Natural killer cell (primary cell): ENCODE results near the gene FAM110A. TPM values are rescaled to one million over a fixed set of nuclear protein-coding genes. Genes with fewer than 3 reads are reported as not detected.

Experiments
- ATAC-seq, 3 donors: fragments of 150-1000 bp in 2 of 3; fragments of 200-7000 bp in 1 of 3; cut with Tn5 transposase; 1 replicate in 1 of 3; 2 replicates in 2 of 3; pipeline ENCODE4 v1.10.0; 2021; ENCODE audit warnings: mild to moderate bottlenecking in 2 of 3, moderate library complexity in 2 of 3
- DNase-seq, 2 donors: peaks; one replicate each; pipeline versions ENCODE4 v3.0.0 to v3.0.0-alpha.2; 2013 to 2021; ENCODE audit warnings: mixed read lengths in 1 of 2
- H3K27ac ChIP-seq: one replicate; pipeline ENCODE4 v1.5.1; 2013; ENCODE audit warnings: mild to moderate bottlenecking, low read length
- H3K27me3 ChIP-seq: one replicate; pipeline ENCODE4 v1.6.1; 2013; ENCODE audit warnings: low read length; ENCODE audit not compliant: control insufficient read depth, insufficient read depth
- H3K36me3 ChIP-seq: one replicate; pipeline ENCODE4 v1.6.1; 2013; ENCODE audit warnings: low read length; ENCODE audit not compliant: control insufficient read depth, insufficient read depth
- H3K4me1 ChIP-seq: one replicate; pipeline ENCODE4 v1.6.1; 2013; ENCODE audit warnings: low read length; ENCODE audit not compliant: control insufficient read depth, insufficient read depth
- H3K4me3 ChIP-seq: one replicate; pipeline ENCODE4 v1.5.1; 2013; ENCODE audit warnings: low read length
- H3K9me3 ChIP-seq: one replicate; pipeline ENCODE4 v1.6.1; 2013; ENCODE audit warnings: low read length; ENCODE audit not compliant: control insufficient read depth, insufficient read depth
- H3K27ac Mint-ChIP-seq, 2 donors: one replicate each; pipeline ENCODE4 v1.8.0; 2022; ENCODE audit warnings: mild to moderate bottlenecking in 2 of 2, mixed read lengths in 2 of 2, moderate library complexity in 1 of 2
- H3K27me3 Mint-ChIP-seq, 2 donors: one replicate each; pipeline ENCODE4 v1.8.0; 2022; ENCODE audit warnings: low read depth in 2 of 2, mixed read lengths in 2 of 2
- H3K36me3 Mint-ChIP-seq: one replicate; pipeline ENCODE4 v1.8.0; 2022; ENCODE audit warnings: mixed read lengths
- H3K4me1 Mint-ChIP-seq, 2 donors: one replicate each; pipeline ENCODE4 v1.8.0; 2022; ENCODE audit warnings: mixed read lengths in 2 of 2
- H3K4me3 Mint-ChIP-seq: one replicate; pipeline ENCODE4 v1.8.0; 2022; ENCODE audit warnings: mild to moderate bottlenecking, moderate library complexity, mixed read lengths
- H3K9me3 Mint-ChIP-seq, 2 donors: one replicate each; pipeline ENCODE4 v1.8.0; 2022; ENCODE audit warnings: mixed read lengths in 2 of 2
- WGBS: methylation state at CpG from one replicate; pipeline ENCODE4 v1.1.7; 2013; ENCODE audit warnings: missing lambda C conversion rate; ENCODE audit not compliant: insufficient coverage; 5-methylcytosine and 5-hydroxymethylcytosine counted together
- intact Hi-C: fragments of 100-400 bp; cut with micrococcal nuclease; formaldehyde crosslinking; loops from one replicate; pipeline ENCODE4 v1.14.2; 2022
- total RNA-seq, 4 donors: library from RNA; stranded (reverse); fragments of 120-200 nt in 1 of 4; gene quantifications; one replicate each; pipeline versions ENCODE4 v1.2.3 to v1.2.4, GENCODE V29; 2013 to 2022
- TF ChIP-seq, protein P1 (sequence below): fragments of 200-600 bp; IDR thresholded peaks from one replicate; pipeline ENCODE4 v1.8.0; 2022; ENCODE audit warnings: antibody characterized with exemption

Gene FAM110A
- total RNA-seq, 3 donors from 2014 or later (not counting 1 experiment from before 2014, with no cell fraction given): 25.1 to 91.0 (median 31.8) TPM

DNA sequence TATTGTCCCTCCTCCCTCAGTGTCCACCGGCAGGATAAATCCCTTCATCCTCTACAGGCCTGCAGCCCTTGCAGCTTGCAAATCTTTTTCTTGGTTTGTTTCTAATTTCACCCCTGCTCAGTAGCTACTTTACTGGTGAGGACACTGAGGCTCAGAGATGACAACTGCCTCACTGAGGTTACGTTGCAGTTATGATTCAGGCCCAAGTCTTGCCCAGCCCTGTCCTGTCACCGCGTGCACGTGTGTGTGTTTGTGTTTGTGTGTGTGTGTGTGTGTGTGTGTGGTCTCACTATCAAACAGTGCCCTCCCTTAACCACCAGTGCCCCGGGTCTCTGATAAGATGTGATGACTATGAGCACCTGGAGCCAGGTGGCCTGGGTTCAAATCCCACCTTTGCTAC is 21.1 kb downstream of the FAM110A start:
- peak overlapping the region in 1 of 2 donors; percentile 37 for H3K27ac Mint-ChIP-seq
- intact Hi-C loops: no loop called here

DNA sequence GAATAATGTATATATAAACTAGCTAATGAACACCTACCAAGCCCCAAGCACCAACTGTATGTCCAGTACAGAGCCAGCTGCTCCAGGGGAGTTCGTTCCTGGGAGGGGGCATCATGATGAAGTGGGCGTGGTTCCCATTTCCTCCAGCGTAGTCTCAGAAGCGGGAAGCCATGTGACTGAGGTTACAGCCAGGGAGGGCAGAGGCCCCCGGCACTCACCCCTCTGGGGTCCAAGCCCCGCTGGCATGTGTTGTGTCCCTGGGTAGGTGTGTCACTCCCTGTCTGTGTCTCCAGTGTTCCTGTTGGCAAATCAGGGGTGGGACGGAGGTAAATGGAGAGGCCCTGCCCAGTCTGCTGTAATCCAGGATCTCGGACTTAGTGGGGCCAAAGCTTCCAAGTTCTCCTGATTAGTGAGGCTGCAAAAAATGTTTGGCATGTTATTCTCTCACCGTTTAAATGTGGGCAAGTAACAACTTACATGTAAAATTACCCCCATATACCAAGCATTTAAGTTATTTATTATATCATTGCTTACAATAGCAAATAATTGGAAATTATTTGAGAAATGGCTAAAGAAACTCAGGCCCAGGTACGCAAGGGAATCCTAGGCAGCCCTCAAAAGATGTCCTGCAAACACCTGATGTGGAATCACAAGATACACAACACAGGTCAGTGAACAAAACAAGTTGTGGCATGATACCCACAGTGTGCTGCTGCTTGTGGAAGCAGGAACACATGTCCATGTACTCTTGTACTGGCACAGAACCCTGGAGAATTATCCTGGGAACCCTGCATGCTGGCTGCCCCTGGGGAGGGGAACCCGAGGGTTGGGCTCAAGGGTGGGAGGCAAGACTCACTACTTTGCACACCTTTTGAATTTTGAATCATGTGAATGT is 22.2 kb downstream of the FAM110A start:
- H3K36me3 ChIP-seq: peaks cover 2% of the 10 kb centered on the region
- no peaks in the 10 kb centered on the region for H3K9me3 ChIP-seq
- TF ChIP-seq, protein P1, sequence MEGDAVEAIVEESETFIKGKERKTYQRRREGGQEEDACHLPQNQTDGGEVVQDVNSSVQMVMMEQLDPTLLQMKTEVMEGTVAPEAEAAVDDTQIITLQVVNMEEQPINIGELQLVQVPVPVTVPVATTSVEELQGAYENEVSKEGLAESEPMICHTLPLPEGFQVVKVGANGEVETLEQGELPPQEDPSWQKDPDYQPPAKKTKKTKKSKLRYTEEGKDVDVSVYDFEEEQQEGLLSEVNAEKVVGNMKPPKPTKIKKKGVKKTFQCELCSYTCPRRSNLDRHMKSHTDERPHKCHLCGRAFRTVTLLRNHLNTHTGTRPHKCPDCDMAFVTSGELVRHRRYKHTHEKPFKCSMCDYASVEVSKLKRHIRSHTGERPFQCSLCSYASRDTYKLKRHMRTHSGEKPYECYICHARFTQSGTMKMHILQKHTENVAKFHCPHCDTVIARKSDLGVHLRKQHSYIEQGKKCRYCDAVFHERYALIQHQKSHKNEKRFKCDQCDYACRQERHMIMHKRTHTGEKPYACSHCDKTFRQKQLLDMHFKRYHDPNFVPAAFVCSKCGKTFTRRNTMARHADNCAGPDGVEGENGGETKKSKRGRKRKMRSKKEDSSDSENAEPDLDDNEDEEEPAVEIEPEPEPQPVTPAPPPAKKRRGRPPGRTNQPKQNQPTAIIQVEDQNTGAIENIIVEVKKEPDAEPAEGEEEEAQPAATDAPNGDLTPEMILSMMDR: no peak
- Mint-ChIP-seq H3K36me3 (no peaks in the 10 kb centered on the region), H3K4me3 (peak overlapping the region; percentile 37), H3K27me3 (no peaks in the 10 kb centered on the region), H3K4me1 (peaks cover 36 to 53% of the 10 kb centered on the region in 2 donors), H3K27ac (peak overlapping the region; percentile 69 to 86), H3K9me3 (no peaks in the 10 kb centered on the region)
- H3K27ac ChIP-seq: peak overlapping the region; percentile 26
- no peak overlapping the region for H3K4me3 ChIP-seq
- peak in 2 of 3 donors; percentile 12 to 18 for ATAC-seq
- H3K4me1 ChIP-seq: peaks cover 27% of the 10 kb centered on the region
- DNase-seq: peak in 1 of 2 donors; percentile 26
- intact Hi-C loops: no loop called here
- WGBS: 32% methylated on average over 9 of the region's 11 CpGs
- no peaks in the 10 kb centered on the region for H3K27me3 ChIP-seq

More for the DNA sequence above, 21.1 kb downstream of the FAM110A start:
- ATAC-seq: no peak
- DNase-seq: no peak
- TF ChIP-seq, protein P1: no peak
- no peak overlapping the region for H3K4me3 ChIP-seq
- Mint-ChIP-seq H3K4me3 (no peak overlapping the region), H3K4me1 (peaks cover 30 to 45% of the 10 kb centered on the region in 2 donors), H3K27me3 (no peaks in the 10 kb centered on the region), H3K9me3 (no peaks in the 10 kb centered on the region), H3K36me3 (no peaks in the 10 kb centered on the region)
- no peaks in the 10 kb centered on the region for H3K27me3 ChIP-seq
- H3K4me1 ChIP-seq: peaks cover 24% of the 10 kb centered on the region
- peaks cover 2% of the 10 kb centered on the region for H3K36me3 ChIP-seq
- no peaks in the 10 kb centered on the region for H3K9me3 ChIP-seq
- no peak overlapping the region for H3K27ac ChIP-seq
- WGBS: 81% methylated on average over 3 of the region's 6 CpGs

DNA sequence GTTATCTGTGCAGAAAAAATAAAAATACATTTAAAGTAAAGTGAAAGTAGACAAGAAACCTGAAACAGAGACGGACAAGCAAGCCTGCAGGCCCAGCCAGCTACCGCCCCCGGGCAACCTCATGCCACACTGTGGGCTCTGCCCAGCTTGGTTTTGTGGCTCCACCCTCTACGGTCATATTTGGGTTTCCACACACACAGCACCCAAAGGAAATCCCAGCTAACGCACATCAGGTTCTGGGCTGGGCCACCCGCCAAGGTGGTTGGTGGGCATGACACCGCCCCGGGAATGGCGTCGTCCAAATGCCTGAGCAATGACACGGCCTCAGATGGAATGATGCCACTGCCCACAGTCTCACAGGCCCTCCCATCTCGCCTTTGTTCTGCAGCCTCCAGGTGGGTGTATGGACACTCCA is 22.9 kb downstream of the FAM110A start:
- H3K27ac ChIP-seq: peak overlapping the region; percentile 26
- no peaks in the 10 kb centered on the region for H3K36me3 Mint-ChIP-seq
- DNase-seq: peak in 1 of 2 donors; percentile 68
- no peaks in the 10 kb centered on the region for H3K9me3 ChIP-seq
- peak overlapping the region; percentile 37 for H3K4me3 Mint-ChIP-seq
- peaks cover 27% of the 10 kb centered on the region for H3K4me1 ChIP-seq
- peaks cover 2% of the 10 kb centered on the region for H3K36me3 ChIP-seq
- intact Hi-C loops: no loop called here
- ATAC-seq: peak; percentile 53 to 93 (median 91)
- peaks cover 36 to 53% of the 10 kb centered on the region in 2 donors for H3K4me1 Mint-ChIP-seq
- WGBS: 11% methylated on average over 12 of the region's 12 CpGs
- no peaks in the 10 kb centered on the region for H3K9me3 Mint-ChIP-seq
- peak overlapping the region; percentile 69 to 86 for H3K27ac Mint-ChIP-seq
- H3K4me3 ChIP-seq: no peak overlapping the region
- H3K27me3 ChIP-seq: no peaks in the 10 kb centered on the region
- no peaks in the 10 kb centered on the region for H3K27me3 Mint-ChIP-seq
- TF ChIP-seq, protein P1: no peak
